ENCODE measurements around the gene BLOC1S3.
A peak's percentile ranks its signal among the peaks of the same experiment; 100 is the strongest.

The BLOC1S3 gene

GRCh38 chr19:45178262-45179071 lies at the start of gene BLOC1S3:
Gene BLOC1S3, plus strand, starts transcription at chr19:45178784. Its CDS starts 513 bp downstream, at chr19:45179297.
- peak; percentile 100 for DNase-seq

GRCh38 chr19:45128806-45129205 lies 49.8 kb upstream of the BLOC1S3 start:
- no peak for DNase-seq

- no peak for DNase-seq
Observed at GRCh38 chr19:45130236-45130635, 48.3 kb upstream of the BLOC1S3 start.

GRCh38 chr19:45130888-45131615 lies 47.5 kb upstream of the BLOC1S3 start:
- peak; percentile 56 for DNase-seq

- no peak for DNase-seq
Observed at GRCh38 chr19:45133661-45134060, 44.9 kb upstream of the BLOC1S3 start.

GRCh38 chr19:45135176-45135885 lies 43.3 kb upstream of the BLOC1S3 start:
- no peak for DNase-seq

GRCh38 chr19:45136507-45137178 lies 41.9 kb upstream of the BLOC1S3 start:
- DNase-seq, result no peak

GRCh38 chr19:45137179-45137761 lies 41.3 kb upstream of the BLOC1S3 start:
- DNase-seq, result no peak

- DNase-seq, result no peak
Observed at GRCh38 chr19:45138303-45138751, 40.3 kb upstream of the BLOC1S3 start.

- no peak for DNase-seq
Observed at GRCh38 chr19:45139286-45140143, 39.1 kb upstream of the BLOC1S3 start.

- no peak for DNase-seq
Observed at GRCh38 chr19:45140144-45140503, 38.5 kb upstream of the BLOC1S3 start.

GRCh38 chr19:45140533-45140932 lies 38.1 kb upstream of the BLOC1S3 start:
- DNase-seq, result no peak

- DNase-seq, result no peak
Observed at GRCh38 chr19:45141203-45141900, 37.2 kb upstream of the BLOC1S3 start.

GRCh38 chr19:45142016-45142725 lies 36.4 kb upstream of the BLOC1S3 start:
- DNase-seq, result no peak

GRCh38 chr19:45142726-45143110 lies 35.9 kb upstream of the BLOC1S3 start:
- no peak for DNase-seq

- no peak for DNase-seq
Observed at GRCh38 chr19:45144431-45145269, 33.9 kb upstream of the BLOC1S3 start.

GRCh38 chr19:45145270-45146189 lies 33.1 kb upstream of the BLOC1S3 start:
- DNase-seq, result no peak

GRCh38 chr19:45146251-45146650 lies 32.3 kb upstream of the BLOC1S3 start:
- no peak for DNase-seq
